HepG2 (cell line): ENCODE data around the gene CACNA1I. TPM values are rescaled to one million over a fixed set of nuclear protein-coding genes. Genes with fewer than 3 reads are reported as not detected.
A peak's percentile ranks its signal among the peaks of the same experiment; 100 is the strongest.

Experiments
- ATAC-seq: fragments of 200-7000 bp; cut with Tn5 transposase; 3 replicates; pipeline ENCODE4 v1.9.1; 2020; ENCODE audit warnings: mild to moderate bottlenecking, moderate library complexity
- BruUV-seq: library from RNA; stranded (reverse); fragments of 400-500 nt; replicated peaks from 2 replicates; lab custom pipeline; 2021; lab: Mats Ljungman, UMichigan
- CTCF ChIA-PET: fragments of 300-600 bp; formaldehyde crosslinking; extraction: SDS; loops from one replicate; lab custom pipeline; 2021; ENCODE audit warnings: low total read pairs, inconsistent platforms, low intra/inter-chr PET ratio; lab: Yijun Ruan, JAX
- POLR2A ChIA-PET: fragments of 350-600 bp; sonication (Branson Sonifier 250); formaldehyde crosslinking; loops from one replicate; lab custom pipeline; 2020; ENCODE audit warnings: antibody characterized with exemption, inconsistent platforms; lab: Yijun Ruan, JAX
- DNase-seq: peaks from one replicate; pipeline ENCODE4 v3.0.0-alpha.2; 2015; ENCODE audit warnings: low spot score
- FAIRE-seq: peaks from 3 replicates; lab custom pipeline; 2011; peaks lifted over from hg19 to GRCh38; lab: Jason Lieb, UNC
- H2AFZ ChIP-seq: one replicate; pipeline ENCODE4 v1.6.1; 2011; ENCODE audit warnings: low read length, inconsistent platforms
- H3K27ac ChIP-seq: fragments of 300-600 bp; 3 replicates; pipeline ENCODE4 v1.8.0; 2011; ENCODE audit warnings: mixed run types, mild to moderate bottlenecking, mixed read lengths, low read length, inconsistent platforms; ENCODE audit not compliant: insufficient read depth; ENCODE audit errors: extremely low read length
- H3K27me3 ChIP-seq, 2 experiments: fragments of 200-600 bp in 1 of 2; 2 replicates in 1 of 2; 3 replicates in 1 of 2; pipeline versions ENCODE4 v1.6.0 to v1.8.0; 2011; ENCODE audit warnings: low read length in 2 of 2, mild to moderate bottlenecking in 2 of 2, moderate library complexity in 2 of 2, inconsistent platforms in 1 of 2; ENCODE audit not compliant: insufficient read depth in 2 of 2, control insufficient read depth in 1 of 2
- H3K36me3 ChIP-seq, 2 experiments: fragments of 200-600 bp in 1 of 2; replicated peaks in 1 of 2; 2 replicates in 1 of 2; 3 replicates in 1 of 2; pipeline versions ENCODE4 v1.5.1 to v1.8.0; 2011; ENCODE audit warnings: low read length in 2 of 2, inconsistent platforms in 1 of 2; ENCODE audit not compliant: insufficient read depth in 2 of 2, control insufficient read depth in 1 of 2
- H3K4me1 ChIP-seq: 2 replicates; pipeline ENCODE4 v1.5.1; 2012; ENCODE audit warnings: low read length, inconsistent platforms; ENCODE audit not compliant: insufficient read depth
- H3K4me2 ChIP-seq: 2 replicates; pipeline ENCODE4 v1.6.0; 2011; ENCODE audit warnings: low read depth, low read length, inconsistent platforms
- H3K4me3 ChIP-seq, 3 experiments: fragments of 200-600 bp in 1 of 3; sonication (generic), shearing (Covaris generic) in 1 of 3; replicated peaks in 1 of 3; 2 replicates each; pipeline ENCODE4 v1.5.1; 2011 to 2016; ENCODE audit warnings: low read length in 3 of 3, inconsistent platforms in 2 of 3, low read depth in 2 of 3, mild to moderate bottlenecking in 2 of 3, control low read depth in 1 of 3, mixed read lengths in 1 of 3; ENCODE audit not compliant: insufficient read depth in 1 of 3
- H3K79me2 ChIP-seq: one replicate; pipeline ENCODE4 v1.6.1; 2011; ENCODE audit warnings: low read length, inconsistent platforms; ENCODE audit not compliant: insufficient read depth
- H3K9ac ChIP-seq: 2 replicates; pipeline ENCODE4 v1.6.0; 2011; ENCODE audit warnings: mild to moderate bottlenecking, low read depth, low read length, inconsistent platforms; ENCODE audit not compliant: insufficient read depth
- H3K9me3 ChIP-seq: 2 replicates; pipeline ENCODE4 v1.5.1; 2012; ENCODE audit warnings: mild to moderate bottlenecking, low read length
- H4K20me1 ChIP-seq: 2 replicates; pipeline ENCODE4 v1.6.0; 2011; ENCODE audit warnings: inconsistent platforms, mild to moderate bottlenecking, low read length, moderate library complexity; ENCODE audit not compliant: insufficient read depth
- ATF7 ChIP-seq, 2 experiments: fragments of 450-650 bp in 1 of 2; sonication (generic) in 1 of 2; formaldehyde crosslinking in 1 of 2; IDR thresholded peaks; 2 replicates each; pipeline versions ENCODE4 v1.4.0 to v1.6.1; 2016 to 2020; ENCODE audit warnings: antibody characterized with exemption in 1 of 2, mild to moderate bottlenecking in 1 of 2, missing genetic modification reagents in 1 of 2
- CHD2 ChIP-seq: IDR thresholded peaks from 2 replicates; pipeline ENCODE4 v1.6.1; 2011; ENCODE audit warnings: low read depth, low read length, improper control_type of control experiment
- FOSL2 ChIP-seq: sonication (generic); formaldehyde crosslinking; IDR thresholded peaks from 2 replicates; pipeline ENCODE4 v1.4.0; 2020; ENCODE audit warnings: missing genetic modification reagents
- HNRNPLL ChIP-seq: fragments of 200-400 bp; formaldehyde crosslinking; IDR thresholded peaks from 2 replicates; pipeline ENCODE4 v1.6.1; 2017; ENCODE audit warnings: mild to moderate bottlenecking, low read depth, low read length; ENCODE audit not compliant: poor library complexity, severe bottlenecking
- MXD1 ChIP-seq: sonication (generic); formaldehyde crosslinking; IDR thresholded peaks from 2 replicates; pipeline ENCODE4 v1.4.0; 2020; ENCODE audit warnings: mild to moderate bottlenecking, missing genetic modification reagents
- POGK ChIP-seq: sonication (generic); formaldehyde crosslinking; conservative IDR thresholded peaks from 2 replicates; pipeline ENCODE4 v1.8.0; 2022; ENCODE audit warnings: mild to moderate bottlenecking, moderate library complexity, missing genetic modification reagents
- POLR2AphosphoS2 ChIP-seq: IDR thresholded peaks from 2 replicates; pipeline ENCODE4 v1.6.1; 2011; ENCODE audit warnings: low read depth, low read length, improper control_type of control experiment
- RFX1 ChIP-seq: fragments of 450-650 bp; IDR thresholded peaks from 2 replicates; pipeline ENCODE4 v1.6.1; 2017
- SALL2 ChIP-seq: sonication (generic); formaldehyde crosslinking; IDR thresholded peaks from 2 replicates; pipeline ENCODE4 v1.8.1; 2023; ENCODE audit warnings: mild to moderate bottlenecking, missing genetic modification reagents, inconsistent platforms
- ZBTB7A ChIP-seq: sonication (generic); formaldehyde crosslinking; IDR thresholded peaks from 2 replicates; pipeline ENCODE4 v1.8.0; 2022; ENCODE audit warnings: mild to moderate bottlenecking, missing genetic modification reagents
- ZNF124 ChIP-seq: sonication (generic); formaldehyde crosslinking; IDR thresholded peaks from 2 replicates; pipeline ENCODE4 v1.4.0; 2020; ENCODE audit warnings: missing genetic modification reagents
- ZNF770 ChIP-seq: sonication (generic); formaldehyde crosslinking; IDR thresholded peaks from 2 replicates; pipeline ENCODE4 v1.5.0; 2020; ENCODE audit warnings: mild to moderate bottlenecking, missing genetic modification reagents
- ZSCAN21 ChIP-seq: sonication (generic); formaldehyde crosslinking; IDR thresholded peaks from 2 replicates; pipeline ENCODE4 v1.8.0; 2022; ENCODE audit warnings: mild to moderate bottlenecking, missing genetic modification reagents, moderate library complexity, borderline replicate concordance
- ZSCAN31 ChIP-seq: sonication (generic); formaldehyde crosslinking; IDR thresholded peaks from 2 replicates; pipeline ENCODE4 v1.5.0; 2020; ENCODE audit warnings: low read depth, mild to moderate bottlenecking, missing genetic modification reagents
- WGBS: methylation state at CpG from one replicate; pipeline ENCODE4 v1.1.6; 2017; ENCODE audit warnings: low lambda C conversion rate; 5-methylcytosine and 5-hydroxymethylcytosine counted together
- in situ Hi-C: cut with HindIII; loops from 2 replicates; pipeline ENCODE4 v1.10.0; 2017; ENCODE audit warnings: low pct_unique_long_range_greater_than_20kb; ENCODE audit not compliant: extremely low pct_ligation_motif_present
- intact Hi-C: fragments of 100-400 bp; cut with micrococcal nuclease; formaldehyde crosslinking; loops from one replicate; pipeline ENCODE4 v1.10.0; 2022; ENCODE audit not compliant: unreplicated experiment
- polyA plus RNA-seq, 8 experiments: library from polyadenylated mRNA; depleted of rRNA in 3 of 8; stranded (reverse) in 7 of 8; unstranded in 1 of 8; fragments of >200 nt; fragmentation: Illumina TruSeq in 4 of 8; extraction: Trizol in 4 of 8; gene quantifications; 2 replicates each; pipeline versions ENCODE4 v1.2.1 to v1.2.3, GENCODE V29; 2011 to 2016; ENCODE audit warnings: low read depth in 4 of 8, missing spikeins in 1 of 8, mixed read lengths in 1 of 8; ENCODE audit not compliant: insufficient read depth in 1 of 8
- total RNA-seq, 5 experiments: library from RNA; depleted of rRNA; stranded (reverse); fragments of >200 nt; fragmentation: Illumina TruSeq; extraction: Trizol; gene quantifications; 2 replicates each; pipeline ENCODE4 v1.2.3, GENCODE V29; 2016; ENCODE audit warnings: low read depth in 1 of 5

CACNA1I gene
- total and polyA plus RNA-seq, 2 of the 13 experiments (the other 11 are each of a cell fraction or from before 2014, with no cell fraction given): not detected

DNA sequence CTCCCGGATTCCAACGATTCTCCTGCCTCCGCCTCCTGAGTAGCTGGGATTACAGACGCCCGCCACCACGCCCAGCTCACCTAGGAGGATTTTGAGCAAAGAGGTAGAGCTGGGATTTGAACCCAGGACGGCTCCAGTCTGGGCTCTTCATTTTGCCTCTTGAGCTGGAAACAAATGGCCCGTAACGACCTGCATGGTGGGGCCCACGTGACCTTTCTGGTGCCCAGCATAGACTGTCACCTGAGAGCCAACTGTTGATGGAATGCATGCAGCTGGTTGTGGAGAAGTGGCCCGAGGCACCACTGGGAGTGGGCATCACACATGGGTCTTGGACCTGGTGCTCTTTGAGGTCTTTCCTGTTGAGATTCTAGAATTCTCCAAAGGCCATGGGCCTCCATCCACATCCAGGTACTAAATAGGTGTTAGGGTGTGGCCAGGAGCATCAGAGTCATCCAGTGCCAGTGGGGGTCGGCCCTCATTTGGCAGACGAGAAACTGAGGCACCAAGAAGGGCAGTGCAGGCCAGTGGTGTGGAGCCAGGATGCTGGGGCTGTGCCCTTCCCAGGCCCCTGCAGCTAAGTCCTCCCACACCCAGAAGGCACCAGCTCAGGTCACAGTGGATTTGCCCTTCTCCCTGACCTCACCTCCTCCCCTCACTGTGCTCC, 46.3 kb upstream of the CACNA1I start (continued):
- no peak for TF ChIP-seq ZNF124
- TF ChIP-seq MXD1 (CRISPR knock-in tag): no peak
- TF ChIP-seq SALL2 (CRISPR knock-in tag): 0 out of 2 replicates have a peak, but pooled peaks have one; percentile 17
- no peak for TF ChIP-seq CHD2
- no peak for TF ChIP-seq ZBTB7A
- TF ChIP-seq RFX1: no peak

DNA sequence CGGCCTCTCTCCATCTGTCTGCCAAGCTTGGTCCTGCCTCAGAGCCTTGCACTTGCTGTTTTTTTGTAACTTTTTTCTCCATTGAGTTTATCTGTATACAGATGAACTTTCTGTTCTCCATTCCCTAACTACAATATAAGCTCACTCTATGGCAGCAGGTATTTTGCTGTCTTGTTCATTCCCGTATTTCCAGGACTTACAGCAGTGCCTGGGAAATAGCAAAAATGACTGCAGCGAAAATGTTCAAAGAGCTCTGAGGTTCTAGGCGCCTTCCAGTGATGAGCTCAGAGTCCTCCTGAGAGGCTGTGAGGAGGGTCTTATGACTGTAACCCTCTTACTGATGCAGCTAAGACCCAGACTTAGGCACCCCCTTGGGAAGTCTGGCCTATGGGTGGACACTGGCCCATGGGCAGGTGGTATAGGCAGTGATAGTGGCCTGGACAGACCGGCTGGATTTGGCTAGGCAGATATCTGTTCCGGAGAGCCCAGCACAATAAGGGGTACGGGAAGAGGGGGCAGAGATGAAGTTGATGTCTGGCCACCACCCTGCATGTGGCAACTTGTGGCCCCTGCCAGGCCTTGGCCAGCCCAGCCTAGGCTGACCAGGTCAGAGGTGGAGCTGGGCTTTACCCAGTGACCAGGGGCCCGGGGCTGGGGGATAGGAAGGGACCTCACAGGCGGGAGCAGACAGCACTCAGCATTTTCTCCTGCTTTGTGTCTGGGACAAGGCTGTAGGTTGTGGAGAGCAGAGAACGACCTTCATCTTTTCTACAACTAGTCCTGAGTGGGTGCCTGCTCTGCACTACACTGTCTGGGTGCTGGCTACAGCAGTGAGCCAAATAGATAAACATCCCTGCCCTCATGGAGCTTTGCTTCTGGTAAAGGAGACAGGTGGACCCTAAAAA, 45.5 kb upstream of the CACNA1I start:
- Histone ChIP-seq H3K36me3 (peaks cover 14 to 37% of the 10 kb centered on the region in 2 experiments), H4K20me1 (peaks cover 73% of the 10 kb centered on the region)
- TF ChIP-seq HNRNPLL (no peak), ZNF770 (CRISPR knock-in tag) (no peak), POLR2AphosphoS2 (0 out of 2 replicates have a peak, but pooled peaks have one; percentile 13), POGK (CRISPR knock-in tag) (0 out of 2 replicates have a peak, but pooled peaks have one; percentile 58), ZSCAN21 (CRISPR knock-in tag) (0 out of 2 replicates have a peak, but pooled peaks have one; percentile 19), FOSL2 (0 out of 2 replicates have a peak, but pooled peaks have one; percentile 2), ATF7 (IDR thresholded peaks at IDR 0.05) (no peak), ATF7 (CRISPR knock-in tag; IDR thresholded peaks at IDR 0.05) (no peak), ZSCAN31 (CRISPR knock-in tag) (0 out of 2 replicates have a peak, but pooled peaks have one; percentile 15)

More for the DNA sequence above, 45.5 kb upstream of the CACNA1I start:
- intact Hi-C loops (no loop called here), in situ Hi-C loops (no loop called here)
- H3K4me3 ChIP-seq: no peak overlapping the region
- H2AFZ ChIP-seq: no peak overlapping the region
- H3K9me3 ChIP-seq: no peaks in the 10 kb centered on the region
- H3K9ac ChIP-seq: no peak overlapping the region
- no peaks in the 10 kb centered on the region; a peak in 1 of 5 replicates for H3K27me3 ChIP-seq
- CTCF ChIA-PET: no interaction called here
- WGBS: 83% methylated on average over 8 of the region's 10 CpGs
- no TSS peak for BruUV-seq
- DNase-seq (no peak), ATAC-seq (peak; percentile 11), FAIRE-seq (no peak)
- POLR2A ChIA-PET: interaction anchor here (0.6 to 11.2 kb wide), 8 partner anchors 8 to 520 kb away, joined by 3 to 167 read pairs (median 3); partner anchors contain the start of genes MIEF1, RPS19BP1 and TAB1
- peaks cover 76% of the 10 kb centered on the region for H3K4me1 ChIP-seq
- peaks cover 31% of the 10 kb centered on the region for H3K79me2 ChIP-seq
- no peak overlapping the region for H3K4me2 ChIP-seq
- peak overlapping the region; percentile 16 for H3K27ac ChIP-seq
